SK-N-SH (cell line): Measurements from ENCODE around the gene SIK2.

Experiments used
- CTCF ChIP-seq: fragments of 200-600 bp; sonication (generic); IDR thresholded peaks from 2 replicates; pipeline ENCODE4 v1.6.1; 2017; ENCODE audit warnings: antibody characterized with exemption, mild to moderate bottlenecking, moderate library complexity
- EP300 ChIP-seq, 2 experiments: IDR thresholded peaks; 2 replicates each; pipeline versions ENCODE4 v1.4.0 to v1.6.1; 2012; ENCODE audit warnings: borderline replicate concordance in 1 of 2, low read depth in 1 of 2, low read length in 1 of 2
- EZH2phosphoT487 ChIP-seq: fragments of 200-600 bp; sonication (generic); IDR thresholded peaks from 2 replicates; pipeline ENCODE4 v1.6.1; 2017; ENCODE audit warnings: low read depth, mixed run types, mild to moderate bottlenecking, antibody characterized with exemption, moderate library complexity, borderline replicate concordance
- GABPA ChIP-seq: IDR thresholded peaks from 2 replicates; pipeline ENCODE4 v1.4.0; 2012; ENCODE audit warnings: low read depth, mild to moderate bottlenecking
- JUND ChIP-seq: IDR thresholded peaks from 2 replicates; pipeline ENCODE4 v1.4.0; 2012
- MAX ChIP-seq: IDR thresholded peaks from 2 replicates; pipeline ENCODE4 v1.4.0; 2012; ENCODE audit warnings: low read depth
- MEF2A ChIP-seq: IDR thresholded peaks from 2 replicates; pipeline ENCODE4 v1.4.0; 2012; ENCODE audit warnings: low read depth, borderline replicate concordance
- NRF1 ChIP-seq: IDR thresholded peaks from 2 replicates; pipeline ENCODE4 v1.6.1; 2012; ENCODE audit warnings: low read depth, mild to moderate bottlenecking, low read length
- POLR2AphosphoS5 ChIP-seq: IDR thresholded peaks from 2 replicates; pipeline ENCODE4 v1.6.1; 2012; ENCODE audit warnings: low read depth, low read length
- RFX5 ChIP-seq: IDR thresholded peaks from 2 replicates; pipeline ENCODE4 v1.6.1; 2012; ENCODE audit warnings: mild to moderate bottlenecking, improper control_type of control experiment, low read length
- SIN3A ChIP-seq: IDR thresholded peaks from 2 replicates; pipeline ENCODE4 v1.6.1; 2012; ENCODE audit warnings: low read depth, mild to moderate bottlenecking, low read length, moderate library complexity, borderline replicate concordance
- TCF12 ChIP-seq: IDR thresholded peaks from 2 replicates; pipeline ENCODE4 v1.4.0; 2012
- YY1 ChIP-seq: IDR thresholded peaks from 2 replicates; pipeline ENCODE4 v1.4.0; 2012; ENCODE audit warnings: low read depth, mild to moderate bottlenecking
- TF ChIP-seq, protein P1 (sequence below): IDR thresholded peaks from 2 replicates; pipeline ENCODE4; 2012

- TF ChIP-seq POLR2AphosphoS5, result no peak
- no peak for TF ChIP-seq CTCF
- no peak for TF ChIP-seq JUND
- no peak for TF ChIP-seq MEF2A
- no peak for TF ChIP-seq YY1
- no peak for TF ChIP-seq EZH2phosphoT487
- TF ChIP-seq EP300 (IDR thresholded peaks at IDR 0.05; ENCODE audit: borderline replicate concordance in 1 of 2, low read depth in 1 of 2, low read length in 1 of 2), result no peak
- TF ChIP-seq SIN3A, result no peak; the same call in 1 of the 2 replicates
- TF ChIP-seq, protein P1, sequence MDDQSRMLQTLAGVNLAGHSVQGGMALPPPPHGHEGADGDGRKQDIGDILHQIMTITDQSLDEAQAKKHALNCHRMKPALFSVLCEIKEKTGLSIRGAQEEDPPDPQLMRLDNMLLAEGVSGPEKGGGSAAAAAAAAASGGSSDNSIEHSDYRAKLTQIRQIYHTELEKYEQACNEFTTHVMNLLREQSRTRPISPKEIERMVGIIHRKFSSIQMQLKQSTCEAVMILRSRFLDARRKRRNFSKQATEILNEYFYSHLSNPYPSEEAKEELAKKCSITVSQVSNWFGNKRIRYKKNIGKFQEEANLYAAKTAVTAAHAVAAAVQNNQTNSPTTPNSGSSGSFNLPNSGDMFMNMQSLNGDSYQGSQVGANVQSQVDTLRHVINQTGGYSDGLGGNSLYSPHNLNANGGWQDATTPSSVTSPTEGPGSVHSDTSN, result no peak
- TF ChIP-seq GABPA, result no peak
- TF ChIP-seq TCF12, result no peak
- TF ChIP-seq NRF1, result no peak
- TF ChIP-seq MAX, result no peak
- TF ChIP-seq RFX5, result no peak
These were observed 164.5 kb downstream of the SIK2 start for GRCh38 chr11:111766834-111767142.
